Measurements from ENCODE around the gene MMP28.

Gene MMP28

GRCh38 chr17:35742496-35742895 is 52.9 kb downstream of the MMP28 start:
- no peaks in the 10 kb centered on the region for H3K4me1 ChIP-seq (ENCODE audit: insufficient read depth, low read length, severe bottlenecking)
- no peak for TF ChIP-seq EZH2 (IDR thresholded peaks at IDR 0.05; ENCODE audit: borderline replicate concordance, low read length)
- H3K9me3 ChIP-seq (ENCODE audit: low read length), result no peaks in the 10 kb centered on the region
- no peak overlapping the region for H3K4me3 ChIP-seq (ENCODE audit: low read depth, low read length, poor library complexity, severe bottlenecking)
- no peaks in the 10 kb centered on the region for H3K79me2 ChIP-seq (ENCODE audit: insufficient read depth, low read length)
- no peak overlapping the region for H3K9ac ChIP-seq (ENCODE audit: low read length)
- no peaks in the 10 kb centered on the region for H3F3A ChIP-seq (ENCODE audit: insufficient read depth, low read length)
- no peaks in the 10 kb centered on the region for H3K27me3 ChIP-seq (ENCODE audit: insufficient read depth, low read length)
- no peaks in the 10 kb centered on the region for H3K36me3 ChIP-seq (ENCODE audit: insufficient read depth, low read length)
- H4K20me1 ChIP-seq (ENCODE audit: insufficient read depth, low read length), result no peaks in the 10 kb centered on the region
- no peak overlapping the region for H2AFZ ChIP-seq (ENCODE audit: low read length)
- no peak overlapping the region for H3K4me2 ChIP-seq (ENCODE audit: low read length)
- no peaks in the 10 kb centered on the region for H3K9me2 ChIP-seq (ENCODE audit: low read depth, low read length)
- H3K27ac ChIP-seq (ENCODE audit: low read depth, low read length, poor library complexity, severe bottlenecking), result no peak overlapping the region

DNA sequence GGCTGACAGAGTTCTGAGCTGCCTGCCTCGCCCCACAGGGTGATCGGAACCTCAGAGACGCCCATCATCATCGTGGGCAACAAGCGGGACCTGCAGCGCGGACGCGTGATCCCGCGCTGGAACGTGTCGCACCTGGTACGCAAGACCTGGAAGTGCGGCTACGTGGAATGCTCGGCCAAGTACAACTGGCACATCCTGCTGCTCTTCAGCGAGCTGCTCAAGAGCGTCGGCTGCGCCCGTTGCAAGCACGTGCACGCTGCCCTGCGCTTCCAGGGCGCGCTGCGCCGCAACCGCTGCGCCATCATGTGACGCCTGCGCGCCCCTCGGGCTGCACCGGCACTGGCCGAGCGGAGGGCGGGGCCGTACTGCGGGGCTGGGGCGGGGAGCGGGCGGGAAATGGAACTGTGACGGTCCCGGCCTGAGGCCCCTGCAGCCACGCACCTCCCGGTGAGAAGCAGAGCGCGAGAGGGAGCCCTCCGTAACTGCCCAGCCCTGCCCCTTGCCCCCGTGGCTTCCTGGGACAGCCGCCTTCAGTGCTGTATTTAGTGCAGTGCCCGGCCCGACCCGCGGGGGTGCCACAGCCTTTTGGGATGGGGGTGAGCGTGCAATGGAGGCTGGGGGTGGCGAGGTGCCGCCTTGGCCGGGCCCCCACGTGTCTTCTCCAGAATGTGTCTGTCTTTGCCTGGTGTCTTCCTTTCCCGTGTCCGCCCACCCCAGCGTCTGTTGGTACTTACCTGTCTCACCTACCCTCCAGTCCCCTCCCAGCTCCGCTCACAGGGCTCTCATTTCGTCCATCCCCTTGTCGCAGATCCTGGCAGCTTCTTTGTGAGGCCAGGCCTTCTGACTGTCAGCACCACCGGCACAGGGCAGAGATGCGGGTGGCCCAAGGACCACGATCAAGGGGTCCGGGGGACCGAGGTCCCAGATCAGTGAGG is 54.2 kb downstream of the MMP28 start:
- no peak overlapping the region for H3K4me2 ChIP-seq (ENCODE audit: low read length)
- H3K9me2 ChIP-seq (ENCODE audit: low read depth, low read length), result no peaks in the 10 kb centered on the region
- no peak for TF ChIP-seq CTCF (IDR thresholded peaks at IDR 0.05; ENCODE audit: low read length)
- TF ChIP-seq EZH2 (IDR thresholded peaks at IDR 0.05; ENCODE audit: borderline replicate concordance, low read length), result no peak
- no peaks in the 10 kb centered on the region for H4K20me1 ChIP-seq (ENCODE audit: insufficient read depth, low read length)
- no peak overlapping the region for H3K9ac ChIP-seq (ENCODE audit: low read length)
- no peaks in the 10 kb centered on the region for H3K36me3 ChIP-seq (ENCODE audit: insufficient read depth, low read length)
- H3K27ac ChIP-seq (ENCODE audit: low read depth, low read length, poor library complexity, severe bottlenecking), result no peak overlapping the region
- no peaks in the 10 kb centered on the region for H3K4me1 ChIP-seq (ENCODE audit: insufficient read depth, low read length, severe bottlenecking)
- H3K79me2 ChIP-seq (ENCODE audit: insufficient read depth, low read length), result no peaks in the 10 kb centered on the region
- no peaks in the 10 kb centered on the region for H3K9me3 ChIP-seq (ENCODE audit: low read length)
- H3K4me3 ChIP-seq (ENCODE audit: low read depth, low read length, poor library complexity, severe bottlenecking), result no peak overlapping the region
- no peak overlapping the region for H2AFZ ChIP-seq (ENCODE audit: low read length)
- no peaks in the 10 kb centered on the region for H3K27me3 ChIP-seq (ENCODE audit: insufficient read depth, low read length)
- H3F3A ChIP-seq (ENCODE audit: insufficient read depth, low read length), result no peaks in the 10 kb centered on the region

- Histone ChIP-seq H4K20me1 (ENCODE audit: insufficient read depth, low read length) (no peaks in the 10 kb centered on the region), H3K79me2 (ENCODE audit: insufficient read depth, low read length) (no peaks in the 10 kb centered on the region), H3K9me3 (ENCODE audit: low read length) (no peaks in the 10 kb centered on the region), H3K4me3 (ENCODE audit: low read depth, low read length, poor library complexity, severe bottlenecking) (no peak overlapping the region), H3K36me3 (ENCODE audit: insufficient read depth, low read length) (no peaks in the 10 kb centered on the region), H3K4me1 (ENCODE audit: insufficient read depth, low read length, severe bottlenecking) (no peaks in the 10 kb centered on the region), H3K4me2 (ENCODE audit: low read length) (no peak overlapping the region), H3K27ac (ENCODE audit: low read depth, low read length, poor library complexity, severe bottlenecking) (no peak overlapping the region), H2AFZ (ENCODE audit: low read length) (no peak overlapping the region), H3K27me3 (ENCODE audit: insufficient read depth, low read length) (no peaks in the 10 kb centered on the region), H3K9me2 (ENCODE audit: low read depth, low read length) (no peaks in the 10 kb centered on the region), H3K9ac (ENCODE audit: low read length) (no peak overlapping the region), H3F3A (ENCODE audit: insufficient read depth, low read length) (no peaks in the 10 kb centered on the region)
- TF ChIP-seq EZH2 (IDR thresholded peaks at IDR 0.05; ENCODE audit: borderline replicate concordance, low read length) (no peak), CTCF (IDR thresholded peaks at IDR 0.05; ENCODE audit: low read length) (no peak)
Observed at GRCh38 chr17:35740216-35740615, 55.2 kb downstream of the MMP28 start.
